Kidney epithelial cell (primary cell): Measurements from ENCODE around the gene ARHGEF19. TPM values are rescaled to one million over a fixed set of nuclear protein-coding genes. Genes with fewer than 3 reads are reported as not detected.
"Not testable (repeated sequence)": the region's sequence is repeated elsewhere in the genome, so short reads cannot be mapped to it uniquely, and the experiment has no call there.

Source experiments
- DNase-seq: peaks from one replicate; pipeline ENCODE4 v3.0.0-alpha.2; 2010; ENCODE audit warnings: low read depth
- H3K27me3 ChIP-seq: 2 replicates; pipeline ENCODE4 v1.6.0; 2011; ENCODE audit warnings: low read length; ENCODE audit not compliant: control insufficient read depth, insufficient read depth
- H3K36me3 ChIP-seq: 2 replicates; pipeline ENCODE4 v1.5.1; 2011; ENCODE audit warnings: low read length; ENCODE audit not compliant: control insufficient read depth, insufficient read depth
- H3K4me3 ChIP-seq: 2 replicates; pipeline ENCODE4 v1.5.1; 2011; ENCODE audit warnings: low read depth, mild to moderate bottlenecking, control low read depth, low read length
- total RNA-seq: library from RNA; depleted of rRNA; stranded (reverse); fragments of >200 nt; gene quantifications from 2 replicates; pipeline ENCODE4 v1.2.3, GENCODE V29; 2015
- TF ChIP-seq, protein P1 (sequence below): IDR thresholded peaks from 2 replicates; pipeline ENCODE4 v1.5.1; 2011; ENCODE audit warnings: mild to moderate bottlenecking, moderate library complexity, low read length, control low read depth, inconsistent platforms; ENCODE audit not compliant: insufficient read depth, poor library complexity, severe bottlenecking

The ARHGEF19 gene
- total RNA-seq, 1 donor from 2014 or later, result 5.6 TPM

DNA sequence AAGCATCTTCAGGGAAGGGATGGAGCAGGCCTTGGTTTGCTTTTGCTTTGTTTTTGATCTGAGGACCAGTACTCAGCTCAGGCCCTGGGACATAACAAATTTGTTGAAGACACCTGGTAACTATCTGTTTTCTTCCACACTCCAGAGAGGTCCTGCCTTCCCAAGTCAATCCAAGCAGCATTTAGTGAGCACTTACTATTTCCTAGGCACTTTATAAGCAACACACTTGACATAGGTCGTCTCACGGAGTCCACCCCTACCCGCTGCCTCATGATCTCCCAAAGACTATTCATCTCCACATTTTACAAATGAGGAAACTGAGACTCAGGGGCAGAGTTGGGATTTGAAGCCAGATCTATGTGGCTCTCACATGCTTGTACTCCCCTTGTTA lies 42.2 kb downstream of the ARHGEF19 start:
- no peaks in the 10 kb centered on the region for H3K27me3 ChIP-seq
- TF ChIP-seq, protein P1, sequence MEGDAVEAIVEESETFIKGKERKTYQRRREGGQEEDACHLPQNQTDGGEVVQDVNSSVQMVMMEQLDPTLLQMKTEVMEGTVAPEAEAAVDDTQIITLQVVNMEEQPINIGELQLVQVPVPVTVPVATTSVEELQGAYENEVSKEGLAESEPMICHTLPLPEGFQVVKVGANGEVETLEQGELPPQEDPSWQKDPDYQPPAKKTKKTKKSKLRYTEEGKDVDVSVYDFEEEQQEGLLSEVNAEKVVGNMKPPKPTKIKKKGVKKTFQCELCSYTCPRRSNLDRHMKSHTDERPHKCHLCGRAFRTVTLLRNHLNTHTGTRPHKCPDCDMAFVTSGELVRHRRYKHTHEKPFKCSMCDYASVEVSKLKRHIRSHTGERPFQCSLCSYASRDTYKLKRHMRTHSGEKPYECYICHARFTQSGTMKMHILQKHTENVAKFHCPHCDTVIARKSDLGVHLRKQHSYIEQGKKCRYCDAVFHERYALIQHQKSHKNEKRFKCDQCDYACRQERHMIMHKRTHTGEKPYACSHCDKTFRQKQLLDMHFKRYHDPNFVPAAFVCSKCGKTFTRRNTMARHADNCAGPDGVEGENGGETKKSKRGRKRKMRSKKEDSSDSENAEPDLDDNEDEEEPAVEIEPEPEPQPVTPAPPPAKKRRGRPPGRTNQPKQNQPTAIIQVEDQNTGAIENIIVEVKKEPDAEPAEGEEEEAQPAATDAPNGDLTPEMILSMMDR, result no peak
- H3K4me3 ChIP-seq, result no peak overlapping the region
- H3K36me3 ChIP-seq, result no peaks in the 10 kb centered on the region
- DNase-seq, result no peak

DNA sequence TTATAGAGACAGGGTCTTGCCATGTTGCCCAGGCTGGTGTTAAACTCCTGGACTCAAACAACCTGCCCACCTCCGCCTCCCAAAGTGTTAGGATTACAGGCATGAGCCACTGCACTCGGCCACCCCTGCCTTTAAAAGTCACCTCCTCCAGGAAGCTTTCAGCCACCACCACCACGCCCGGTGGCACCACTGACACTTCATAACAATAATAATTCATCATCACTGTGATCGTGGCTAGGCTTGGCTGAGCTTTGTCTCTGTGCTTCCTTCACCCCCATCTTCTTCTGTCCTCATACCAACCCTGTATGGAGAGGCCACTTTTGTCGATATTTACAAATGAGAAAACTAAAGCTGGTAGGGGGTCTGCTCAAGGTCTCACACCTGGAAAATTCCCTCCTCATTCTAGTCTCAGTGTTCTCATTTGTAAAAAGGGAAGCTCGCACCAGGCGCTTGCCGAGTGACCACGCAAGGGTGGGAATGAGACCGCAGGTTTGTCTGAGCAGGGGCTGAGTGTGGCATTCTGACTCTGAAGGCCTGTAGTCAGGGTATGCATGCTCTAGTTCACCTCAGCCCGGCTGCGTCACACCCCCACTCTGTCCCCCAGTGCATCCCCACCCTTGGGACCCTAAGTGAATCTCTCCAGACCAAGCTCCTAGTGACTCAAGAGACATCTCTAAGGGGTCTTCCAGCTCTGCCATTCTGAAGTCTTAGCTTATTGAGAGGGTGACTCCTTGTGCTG lies 43.7 kb downstream of the ARHGEF19 start:
- TF ChIP-seq, protein P1, result no peak
- H3K27me3 ChIP-seq, result no peaks in the 10 kb centered on the region
- H3K4me3 ChIP-seq, result no peak overlapping the region
- no peak for DNase-seq
- H3K36me3 ChIP-seq, result no peaks in the 10 kb centered on the region

DNA sequence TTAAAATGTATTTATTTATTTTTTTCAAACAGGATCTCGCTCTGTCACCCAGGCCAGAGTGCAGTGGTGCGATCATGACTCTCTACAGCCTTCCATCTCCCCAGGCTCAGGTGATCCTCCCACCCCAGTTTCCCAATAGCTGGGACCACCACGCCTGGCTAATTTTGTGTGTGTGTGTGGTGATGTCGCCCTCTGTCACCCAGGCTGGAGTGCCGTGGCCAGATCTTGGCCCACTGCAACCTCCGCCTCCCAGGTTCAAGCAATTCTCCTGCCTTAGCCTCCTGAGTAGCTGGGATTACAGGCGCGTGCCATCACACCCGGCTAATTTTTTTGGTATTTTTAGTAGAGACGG lies 44.3 kb downstream of the ARHGEF19 start:
- not testable (repeated sequence) for DNase-seq, H3K4me3 ChIP-seq, H3K36me3 ChIP-seq, H3K27me3 ChIP-seq

DNA sequence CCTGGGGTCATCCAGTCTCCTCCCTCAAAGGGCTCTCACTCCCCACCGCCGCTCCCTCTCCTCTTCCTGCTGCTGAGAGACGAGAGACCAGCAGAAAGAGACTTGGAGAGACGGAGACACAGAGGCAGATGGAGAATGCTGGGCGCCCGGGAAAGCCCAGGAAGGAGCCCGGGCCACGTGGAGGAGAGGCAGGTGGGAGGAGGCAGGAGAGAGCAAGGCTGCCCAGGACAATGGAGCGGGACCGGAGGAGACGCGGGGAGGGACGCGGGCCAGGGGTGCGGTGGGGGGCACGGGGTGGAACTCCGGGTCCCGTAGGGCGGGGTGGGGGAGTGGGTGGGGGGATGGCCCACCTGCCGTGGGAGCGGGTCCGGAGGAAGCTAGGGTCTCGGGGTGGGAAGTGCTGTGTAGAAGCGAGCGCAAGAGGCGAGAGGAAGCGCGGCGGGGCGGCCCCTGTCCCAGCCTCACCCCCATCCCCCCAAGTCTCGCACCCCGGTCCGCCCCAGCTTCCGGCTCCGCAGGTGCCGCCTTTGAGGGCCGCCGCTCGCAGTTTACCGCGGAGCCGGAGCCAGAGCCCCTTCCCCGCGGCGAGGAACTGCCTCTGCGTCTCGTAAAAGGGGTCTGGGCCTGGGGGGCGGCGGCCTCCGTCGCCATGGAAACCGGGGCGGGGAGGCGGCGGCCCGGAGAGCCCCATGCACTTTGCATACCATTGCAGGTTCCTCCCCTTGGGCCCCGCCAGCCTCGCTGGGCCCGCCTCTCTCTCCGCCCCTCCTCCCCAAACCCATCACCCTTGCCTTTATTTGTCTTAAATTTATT lies 44.9 kb downstream of the ARHGEF19 start:
- H3K36me3 ChIP-seq, result no peaks in the 10 kb centered on the region
- no peak for DNase-seq
- H3K27me3 ChIP-seq, result no peaks in the 10 kb centered on the region
- TF ChIP-seq, protein P1, result no peak
- peak overlapping the region; percentile 54 for H3K4me3 ChIP-seq

DNA sequence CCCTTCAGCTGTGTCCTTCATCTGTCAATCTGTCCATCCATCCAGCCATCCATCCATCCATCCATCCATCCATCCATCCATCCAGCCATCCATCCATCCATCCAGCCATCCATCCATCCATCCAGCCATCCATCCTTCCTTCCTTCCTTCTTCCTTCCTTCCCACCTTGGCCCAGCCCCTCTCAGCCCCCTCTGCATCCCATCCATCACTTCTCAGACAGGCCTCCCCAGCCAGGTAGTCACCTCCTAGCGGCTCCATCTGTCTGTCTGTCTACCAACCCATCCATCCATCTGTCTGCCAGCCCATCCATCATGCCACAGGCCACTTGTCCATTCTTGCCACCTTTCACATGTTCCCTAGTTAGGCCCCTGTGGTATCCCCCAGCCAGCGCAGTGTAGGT lies 46.3 kb downstream of the ARHGEF19 start:
- Histone ChIP-seq H3K27me3 (no peaks in the 10 kb centered on the region), H3K4me3 (no peak overlapping the region), H3K36me3 (no peaks in the 10 kb centered on the region)
- TF ChIP-seq, protein P1, result no peak
- no peak for DNase-seq

DNA sequence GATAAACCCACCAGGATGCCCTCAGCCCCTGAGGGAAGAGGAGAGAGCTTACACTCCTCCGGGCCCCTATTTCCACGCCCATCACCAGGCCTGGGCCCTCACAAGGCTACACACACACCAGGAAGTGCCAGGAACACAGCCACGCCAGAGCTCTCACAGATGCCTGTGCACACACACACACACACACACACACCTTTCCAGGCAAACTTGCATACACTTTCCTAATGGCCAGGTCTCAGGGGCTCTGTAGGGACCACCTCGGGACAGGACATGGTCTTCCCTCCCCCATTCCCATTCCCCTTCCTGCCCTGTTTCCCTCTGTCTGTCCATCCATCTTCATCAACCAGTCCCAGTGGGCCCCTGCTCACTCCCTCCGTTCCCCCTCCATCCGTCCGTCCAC lies 46.9 kb downstream of the ARHGEF19 start:
- no peaks in the 10 kb centered on the region for H3K27me3 ChIP-seq
- TF ChIP-seq, protein P1, result no peak
- H3K36me3 ChIP-seq, result no peaks in the 10 kb centered on the region
- no peak for DNase-seq
- no peak overlapping the region for H3K4me3 ChIP-seq
